EL (cell line): ENCODE data around the gene PPP1R16B.
"Not testable (repeated sequence)": the region's sequence is repeated elsewhere in the genome, so short reads cannot be mapped to it uniquely, and the experiment has no call there.

Source experiments
- DNase-seq: peaks from one replicate; pipeline ENCODE4 v3.0.0-alpha.2; 2016

PPP1R16B gene

GRCh38 chr20:38794057-38794456 lies 11.4 kb upstream of the PPP1R16B start:
- DNase-seq, result not testable (repeated sequence)

- no peak for DNase-seq
Measured at GRCh38 chr20:38798266-38798665, 7.2 kb upstream of the PPP1R16B start.

- DNase-seq, result no peak
Measured at GRCh38 chr20:38799203-38799602, 6.3 kb upstream of the PPP1R16B start.

- no peak for DNase-seq
Measured at GRCh38 chr20:38800882-38801281, 4.6 kb upstream of the PPP1R16B start.

GRCh38 chr20:38804221-38804620 lies 1.3 kb upstream of the PPP1R16B start:
- no peak for DNase-seq

GRCh38 chr20:38804682-38805501 lies 605 bp upstream of the PPP1R16B start:
- no peak for DNase-seq

- DNase-seq, result no peak
Measured at GRCh38 chr20:38805958-38806854, 709 bp downstream of the PPP1R16B start.

- DNase-seq, result no peak
Measured at GRCh38 chr20:38806855-38807655, 1.6 kb downstream of the PPP1R16B start.

GRCh38 chr20:38809942-38810341 lies 4.4 kb downstream of the PPP1R16B start:
- DNase-seq, result no peak

- DNase-seq, result no peak
Measured at GRCh38 chr20:38810926-38811630, 5.6 kb downstream of the PPP1R16B start.

- no peak for DNase-seq
Measured at GRCh38 chr20:38811769-38812168, 6.3 kb downstream of the PPP1R16B start.

GRCh38 chr20:38812182-38812581 lies 6.7 kb downstream of the PPP1R16B start:
- DNase-seq, result no peak

GRCh38 chr20:38812709-38813573 lies 7.4 kb downstream of the PPP1R16B start:
- DNase-seq, result no peak

- not testable (repeated sequence) for DNase-seq
Measured at GRCh38 chr20:38813574-38813962, 8.1 kb downstream of the PPP1R16B start.

GRCh38 chr20:38815446-38815845 lies 9.9 kb downstream of the PPP1R16B start:
- DNase-seq, result no peak

GRCh38 chr20:38818113-38819065 lies 12.9 kb downstream of the PPP1R16B start:
- DNase-seq, result no peak

GRCh38 chr20:38825571-38825900 lies 20.0 kb downstream of the PPP1R16B start:
- DNase-seq, result no peak

- DNase-seq, result peak; percentile 22
Measured at GRCh38 chr20:38825901-38826625, 20.6 kb downstream of the PPP1R16B start.

- DNase-seq, result no peak
Measured at GRCh38 chr20:38827770-38828281, 22.3 kb downstream of the PPP1R16B start.
